Common myeloid progenitor, CD34-positive (primary cell): ENCODE results near the gene SLC13A2.
"Not testable (repeated sequence)": the region's sequence is repeated elsewhere in the genome, so short reads cannot be mapped to it uniquely, and the experiment has no call there.

Experiments used
- CTCF ChIA-PET: fragments of 350-600 bp; sonication (Branson Sonifier 250); formaldehyde crosslinking; loops from one replicate; lab custom pipeline; 2021; ENCODE audit warnings: antibody characterized with exemption; lab: Charles Lee
- POLR2A ChIA-PET: fragments of 350-600 bp; sonication (Branson Sonifier 250); formaldehyde crosslinking; loops from one replicate; lab custom pipeline; 2021; ENCODE audit warnings: antibody characterized with exemption; lab: Charles Lee
- DNase-seq, 3 donors: peaks; one replicate each; pipeline versions ENCODE4 v3.0.0 to v3.0.0-alpha.2; 2013
- H3K27ac ChIP-seq, 2 experiments: 1 replicate in 1 of 2; 2 replicates in 1 of 2; pipeline ENCODE4 v1.7.0; 2013; ENCODE audit warnings: inconsistent platforms in 2 of 2, low read length in 2 of 2, mild to moderate bottlenecking in 2 of 2, low read depth in 1 of 2, moderate library complexity in 1 of 2; ENCODE audit not compliant: severe bottlenecking in 2 of 2, insufficient read depth in 1 of 2, poor library complexity in 1 of 2
- H3K27me3 ChIP-seq, 5 experiments: replicated peaks in 2 of 5; 1 replicate in 3 of 5; 2 replicates in 2 of 5; pipeline versions ENCODE4 v1.6.1 to v1.7.0; 2013; ENCODE audit warnings: low read length in 4 of 5, mild to moderate bottlenecking in 2 of 5, moderate library complexity in 2 of 5, inconsistent platforms in 1 of 5; ENCODE audit not compliant: insufficient read depth in 5 of 5, control insufficient read depth in 4 of 5
- H3K36me3 ChIP-seq, 4 experiments: 1 replicate in 2 of 4; 2 replicates in 2 of 4; pipeline versions ENCODE4 v1.6.1 to v1.7.0; 2013; ENCODE audit warnings: low read length in 3 of 4, control low read depth in 1 of 4, mild to moderate bottlenecking in 1 of 4; ENCODE audit not compliant: control insufficient read depth in 4 of 4, insufficient read depth in 4 of 4
- H3K4me1 ChIP-seq, 4 experiments: 1 replicate in 3 of 4; 2 replicates in 1 of 4; pipeline versions ENCODE4 v1.6.1 to v1.7.1; 2013; ENCODE audit warnings: low read length in 3 of 4, mild to moderate bottlenecking in 3 of 4, control low read depth in 1 of 4, inconsistent platforms in 1 of 4, moderate library complexity in 1 of 4; ENCODE audit not compliant: control insufficient read depth in 4 of 4, insufficient read depth in 4 of 4; ENCODE audit errors: control extremely low read depth in 1 of 4
- H3K4me3 ChIP-seq, 7 experiments: 1 replicate in 4 of 7; 2 replicates in 3 of 7; pipeline versions ENCODE4 v1.5.1 to v1.7.0; 2013; ENCODE audit warnings: mild to moderate bottlenecking in 7 of 7, low read length in 6 of 7, moderate library complexity in 6 of 7, inconsistent platforms in 2 of 7, low read depth in 2 of 7, control low read depth in 1 of 7; ENCODE audit not compliant: insufficient read depth in 4 of 7, control insufficient read depth in 1 of 7; ENCODE audit errors: extremely low read depth in 1 of 7
- H3K9me3 ChIP-seq, 5 experiments: 1 replicate in 4 of 5; 2 replicates in 1 of 5; pipeline versions ENCODE4 v1.6.1 to v1.7.1; 2013; ENCODE audit warnings: low read length in 4 of 5, mild to moderate bottlenecking in 2 of 5, inconsistent platforms in 1 of 5, low read depth in 1 of 5, moderate library complexity in 1 of 5; ENCODE audit not compliant: control insufficient read depth in 4 of 5, insufficient read depth in 2 of 5; ENCODE audit errors: control extremely low read depth in 1 of 5
- WGBS: methylation state at CpG from one replicate; pipeline ENCODE4 v1.1.5; 2013; ENCODE audit not compliant: insufficient coverage; 5-methylcytosine and 5-hydroxymethylcytosine counted together

The SLC13A2 gene

DNA sequence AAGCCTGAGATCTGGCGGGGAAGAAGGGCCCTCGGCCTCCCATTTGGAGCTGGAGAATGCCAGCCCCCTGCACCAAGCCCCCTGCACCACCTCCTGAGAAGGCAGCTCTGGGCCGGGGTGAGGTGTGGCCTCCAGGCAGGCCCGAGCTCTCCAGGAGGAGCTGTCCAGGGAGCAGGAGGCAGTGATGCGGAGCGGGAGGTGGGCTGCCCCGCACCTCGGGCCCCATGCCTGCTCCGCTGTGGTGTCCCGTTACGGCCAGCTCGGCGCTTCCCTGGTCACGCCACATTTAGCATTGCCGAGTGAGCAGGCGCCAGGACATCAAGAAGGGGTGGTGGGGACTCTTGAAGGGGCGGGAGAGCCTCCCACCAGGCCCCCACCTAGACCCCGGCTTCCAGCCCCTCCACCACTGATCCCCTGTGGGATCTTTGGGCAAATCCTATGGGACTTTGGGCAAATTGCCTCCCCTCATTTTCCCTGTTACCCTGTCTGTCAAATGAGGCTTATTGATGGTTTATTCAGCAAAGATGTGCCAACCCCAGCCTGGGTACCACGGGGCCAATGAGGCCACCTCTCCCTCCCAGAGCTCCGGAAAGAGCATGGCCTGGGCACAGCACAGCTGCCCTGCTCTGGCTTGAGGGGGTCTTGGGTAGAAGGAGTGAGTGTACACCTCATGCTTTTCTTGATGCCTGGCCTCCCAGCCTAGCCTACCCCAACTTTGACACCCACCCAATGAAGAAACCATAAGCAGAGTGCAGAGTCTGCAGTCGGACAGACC, 48.1 kb downstream of the SLC13A2 start:
- no peak overlapping the region for H3K4me3 ChIP-seq
- H3K27me3 ChIP-seq, result no peaks in the 10 kb centered on the region
- DNase-seq, result no peak
- H3K4me1 ChIP-seq, result peaks cover 0 to 26% (median 22%) of the 10 kb centered on the region in 4 experiments
- no peaks in the 10 kb centered on the region for H3K9me3 ChIP-seq
- POLR2A ChIA-PET, result no interaction called here
- WGBS, result 96% methylated on average over 19 of the region's 21 CpGs
- CTCF ChIA-PET, result interaction anchor here (0.7 to 3.5 kb wide), 5 partner anchors 18 to 92 kb away, joined by 3 to 19 read pairs (median 3); no protein-coding TSS in a partner anchor
- no peak overlapping the region for H3K27ac ChIP-seq
- H3K36me3 ChIP-seq, result no peaks in the 10 kb centered on the region

DNA sequence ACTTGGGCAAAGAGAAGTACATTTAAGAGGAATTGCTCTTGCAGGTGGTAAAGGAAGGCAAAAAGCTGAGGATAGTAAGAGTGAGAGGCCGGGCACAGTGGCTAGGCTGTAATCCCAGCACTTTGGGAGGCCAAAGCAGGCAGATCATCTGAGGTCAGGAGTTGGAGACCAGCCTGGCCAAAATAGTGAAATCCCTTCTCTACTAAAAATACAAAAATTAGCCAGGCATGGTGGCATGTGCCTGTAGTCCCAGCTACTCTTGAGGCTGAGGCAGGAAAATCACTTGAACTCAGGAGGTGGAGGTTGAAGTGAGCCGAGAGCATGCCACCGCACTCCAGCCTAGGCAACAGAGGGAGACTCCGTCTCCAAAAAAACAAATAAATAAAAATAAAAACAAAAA, 48.8 kb downstream of the SLC13A2 start:
- H3K27me3 ChIP-seq, H3K27ac ChIP-seq, POLR2A ChIA-PET, H3K36me3 ChIP-seq, H3K9me3 ChIP-seq, H3K4me3 ChIP-seq, DNase-seq: not testable (repeated sequence)
- 80% methylated on average over 1 of the region's 4 CpGs for WGBS
- CTCF ChIA-PET, result interaction anchor here (1.1 to 1.6 kb wide), 2 partner anchors 10 to 18 kb away, joined by 3 to 5 read pairs; no protein-coding TSS in a partner anchor
- H3K4me1 ChIP-seq, result peaks cover 0 to 26% (median 22%) of the 10 kb centered on the region in 4 experiments

DNA sequence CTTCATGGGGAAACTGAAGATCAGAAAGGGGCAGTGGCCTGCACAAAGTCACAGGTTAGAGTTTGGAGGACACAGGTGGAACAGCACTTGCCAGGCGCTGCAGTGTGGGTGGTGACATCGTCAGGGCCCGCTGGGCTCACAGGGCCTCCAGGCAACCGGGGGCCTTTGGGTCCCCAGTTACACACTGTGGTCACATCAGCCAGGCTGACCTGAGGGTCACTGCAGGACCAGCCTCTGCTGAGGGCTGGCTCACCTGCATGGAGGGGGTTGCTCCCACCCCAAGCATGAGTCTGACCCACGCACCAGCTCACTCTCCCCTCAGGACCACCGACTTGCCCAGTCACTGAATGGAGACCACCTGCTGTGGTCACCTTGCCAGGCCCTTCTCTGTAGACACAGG, 49.7 kb downstream of the SLC13A2 start:
- no peak for DNase-seq
- Histone ChIP-seq H3K4me3 (no peak overlapping the region), H3K4me1 (peaks cover 0 to 23% (median 22%) of the 10 kb centered on the region in 4 experiments), H3K36me3 (no peaks in the 10 kb centered on the region), H3K27me3 (no peaks in the 10 kb centered on the region), H3K27ac (no peak overlapping the region), H3K9me3 (no peaks in the 10 kb centered on the region)
- ChIA-PET POLR2A (no interaction called here), CTCF (interaction anchor here (1.1 to 1.6 kb wide), 2 partner anchors 11 to 17 kb away, joined by 3 to 5 read pairs; no protein-coding TSS in a partner anchor)
- WGBS, result 98% methylated on average over 5 of the region's 6 CpGs

DNA sequence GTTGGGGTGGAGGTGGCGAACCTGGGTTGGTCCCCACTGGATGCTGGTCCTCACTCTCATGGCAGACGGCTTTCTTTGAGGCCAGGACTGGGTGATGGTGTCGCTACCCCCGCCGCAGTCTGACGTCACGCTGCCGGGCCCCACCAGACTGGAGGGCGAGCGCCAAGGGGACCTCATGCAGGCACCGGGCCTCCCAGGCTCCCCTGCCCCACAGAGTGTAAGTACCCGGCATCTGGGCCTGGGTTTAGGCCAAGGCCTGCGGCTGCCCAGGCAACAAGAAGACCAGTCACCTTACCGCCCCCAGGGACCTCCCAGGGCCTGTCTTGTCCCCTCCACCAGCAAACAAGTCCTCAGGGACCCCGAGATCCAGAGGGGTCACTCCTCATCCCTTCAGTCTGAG, 50.4 kb downstream of the SLC13A2 start:
- H3K4me1 ChIP-seq, result peaks cover 0 to 17% (median 15%) of the 10 kb centered on the region in 4 experiments
- no peaks in the 10 kb centered on the region for H3K36me3 ChIP-seq
- 95% methylated on average over 15 of the region's 15 CpGs for WGBS
- ChIA-PET POLR2A (no interaction called here), CTCF (no interaction called here)
- DNase-seq, result no peak
- no peak overlapping the region for H3K27ac ChIP-seq
- no peaks in the 10 kb centered on the region for H3K27me3 ChIP-seq
- H3K9me3 ChIP-seq, result no peaks in the 10 kb centered on the region
- no peak overlapping the region for H3K4me3 ChIP-seq

DNA sequence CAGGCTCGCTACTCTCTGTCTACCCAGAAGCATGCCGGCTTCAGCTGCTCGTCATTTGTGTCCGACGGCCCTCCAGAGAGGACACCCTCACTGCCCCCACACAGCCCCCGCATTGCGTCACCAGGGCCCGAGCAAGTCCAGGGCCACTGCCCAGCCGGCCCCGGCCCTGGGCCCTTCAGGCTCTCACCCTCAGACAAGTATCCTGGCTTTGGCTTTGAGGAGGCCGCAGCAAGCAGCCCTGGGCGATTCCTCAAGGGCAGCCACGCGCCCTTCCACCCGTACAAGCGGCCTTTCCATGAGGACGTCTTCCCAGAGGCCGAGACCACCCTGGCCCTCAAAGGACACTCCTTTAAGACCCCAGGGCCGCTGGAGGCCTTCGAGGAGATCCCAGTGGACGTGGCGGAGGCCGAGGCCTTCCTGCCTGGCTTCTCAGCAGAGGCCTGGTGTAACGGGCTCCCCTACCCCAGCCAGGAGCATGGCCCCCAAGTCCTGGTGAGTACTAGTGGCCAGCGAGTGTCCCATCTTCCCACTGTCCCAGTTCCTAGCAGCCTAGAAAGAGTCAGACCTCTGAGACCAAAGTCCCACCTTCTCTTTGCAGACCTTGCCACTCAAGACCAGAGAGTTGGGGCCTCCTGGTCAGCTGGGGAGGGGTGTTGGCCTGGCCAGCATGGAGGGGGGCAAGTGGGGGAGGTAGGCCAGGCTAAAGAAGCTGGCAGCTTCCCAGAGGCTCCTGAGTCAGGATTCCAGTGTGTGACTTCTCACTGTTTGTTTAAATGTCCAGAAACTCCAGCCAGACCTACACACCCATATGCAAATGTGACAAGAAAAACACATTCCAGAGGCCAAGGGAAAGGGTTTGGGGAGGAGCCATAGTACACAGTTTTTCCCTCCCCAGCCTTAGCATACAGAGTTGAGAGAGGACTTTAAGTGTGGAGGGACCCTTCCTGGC, 51.3 kb downstream of the SLC13A2 start:
- Histone ChIP-seq H3K36me3 (no peaks in the 10 kb centered on the region), H3K27me3 (no peaks in the 10 kb centered on the region), H3K27ac (no peak overlapping the region), H3K4me1 (peaks cover 0 to 10% (median 6%) of the 10 kb centered on the region in 4 experiments), H3K9me3 (no peaks in the 10 kb centered on the region), H3K4me3 (no peak overlapping the region)
- WGBS, result 96% methylated on average over 24 of the region's 25 CpGs
- ChIA-PET POLR2A (interaction anchor here (0.6 kb wide), 1 partner anchor 505 kb away, joined by 3 read pairs; no protein-coding TSS in a partner anchor), CTCF (interaction anchor here (1.8 to 19.4 kb wide), 2 partner anchors 23 to 28 kb away, joined by 11 to 260 read pairs; no protein-coding TSS in a partner anchor)
- DNase-seq, result no peak

DNA sequence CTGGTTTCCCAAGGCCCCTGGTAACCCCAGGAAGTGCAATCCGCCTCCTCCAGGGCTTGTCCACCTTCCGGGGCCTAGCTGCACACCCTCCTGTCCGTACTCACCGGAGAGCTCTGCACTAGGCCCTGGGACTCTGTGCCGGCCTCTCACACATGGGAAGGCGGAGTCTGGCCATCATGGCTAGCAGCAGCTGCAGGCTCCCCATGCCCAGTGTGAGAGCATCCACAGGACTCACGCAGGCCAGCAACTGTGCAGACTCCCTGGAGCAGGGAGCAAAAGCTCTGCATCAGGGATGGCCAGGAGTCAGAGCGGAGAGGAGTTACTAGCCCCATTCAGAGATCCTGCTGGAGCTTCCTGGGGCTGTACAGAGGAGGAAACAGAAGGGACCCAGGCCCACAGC, 52.9 kb downstream of the SLC13A2 start:
- POLR2A ChIA-PET, result no interaction called here
- no peaks in the 10 kb centered on the region for H3K4me1 ChIP-seq
- H3K4me3 ChIP-seq, result no peak overlapping the region
- no peak for DNase-seq
- CTCF ChIA-PET, result interaction anchor here (1.1 to 19.4 kb wide), 4 partner anchors 10 to 29 kb away, joined by 4 to 260 read pairs (median 10); no protein-coding TSS in a partner anchor
- no peaks in the 10 kb centered on the region for H3K27me3 ChIP-seq
- no peaks in the 10 kb centered on the region for H3K36me3 ChIP-seq
- H3K27ac ChIP-seq, result no peak overlapping the region
- no peaks in the 10 kb centered on the region for H3K9me3 ChIP-seq
- WGBS, result 88% methylated on average over 8 of the region's 8 CpGs
